Measurements from ENCODE around the gene RNF187. TPM values are rescaled to one million over a fixed set of nuclear protein-coding genes. Genes with fewer than 3 reads are reported as not detected.

The RNF187 gene
- total and polyA plus RNA-seq, 2 experiments from 2014 or later = 52.4 to 135 TPM

- H3K27ac ChIP-seq = no peak overlapping the region
- no peak for DNase-seq (ENCODE audit: low spot score)
- WGBS (ENCODE audit: low lambda C conversion rate, missing lambda C conversion rate) = 76% methylated on average over 2 of the region's 2 CpGs
These were observed 55.2 kb downstream of the RNF187 start for GRCh38 chr1:228542376-228542775.

GRCh38 chr1:228542981-228543380, 55.8 kb downstream of the RNF187 start:
- Histone ChIP-seq H3K4me3 (no peak overlapping the region), H2AFZ (no peak overlapping the region), H4K20me1 (ENCODE audit: insufficient read depth, poor library complexity, severe bottlenecking) (no peaks in the 10 kb centered on the region), H3K4me1 (ENCODE audit: insufficient read depth) (no peaks in the 10 kb centered on the region), H3K27me3 (no peaks in the 10 kb centered on the region), H3K9me2 (replicated peaks; ENCODE audit: insufficient read depth) (no peaks in the 10 kb centered on the region), H3K79me2 (no peaks in the 10 kb centered on the region), H3K9me3 (ENCODE audit: low read depth) (no peaks in the 10 kb centered on the region), H3K36me3 (replicated peaks; ENCODE audit: insufficient read depth, low read depth) (no peaks in the 10 kb centered on the region), H3K27ac (no peak overlapping the region), H3K4me2 (no peak overlapping the region)
- WGBS (ENCODE audit: low lambda C conversion rate, missing lambda C conversion rate) = 78% methylated on average over 5 of the region's 5 CpGs
- TF ChIP-seq EZH2 (IDR thresholded peaks at IDR 0.05; ENCODE audit: borderline replicate concordance) = no peak
- no peak for TF ChIP-seq CTCF (IDR thresholded peaks at IDR 0.05; ENCODE audit: poor library complexity)
- no peak for TF ChIP-seq EZH2phosphoT487 (IDR thresholded peaks at IDR 0.05; ENCODE audit: low read depth, severe bottlenecking, unreplicated experiment)
- DNase-seq (ENCODE audit: low spot score) = no peak

More at GRCh38 chr1:228542376-228542775, 55.2 kb downstream of the RNF187 start:
- H3K9me2 ChIP-seq (replicated peaks; ENCODE audit: insufficient read depth) = no peaks in the 10 kb centered on the region
- no peak overlapping the region for H3K4me3 ChIP-seq
- no peak overlapping the region for H3K4me2 ChIP-seq
- TF ChIP-seq EZH2phosphoT487 (IDR thresholded peaks at IDR 0.05; ENCODE audit: low read depth, severe bottlenecking, unreplicated experiment) (no peak), CTCF (IDR thresholded peaks at IDR 0.05; ENCODE audit: poor library complexity) (no peak), EZH2 (IDR thresholded peaks at IDR 0.05; ENCODE audit: borderline replicate concordance) (no peak)
- H3K9me3 ChIP-seq (ENCODE audit: low read depth) = no peaks in the 10 kb centered on the region
- H3K27me3 ChIP-seq = no peaks in the 10 kb centered on the region
- no peak overlapping the region for H2AFZ ChIP-seq
- H3K4me1 ChIP-seq (ENCODE audit: insufficient read depth) = no peaks in the 10 kb centered on the region
- no peaks in the 10 kb centered on the region for H3K79me2 ChIP-seq
- no peaks in the 10 kb centered on the region for H4K20me1 ChIP-seq (ENCODE audit: insufficient read depth, poor library complexity, severe bottlenecking)
- no peaks in the 10 kb centered on the region for H3K36me3 ChIP-seq (replicated peaks; ENCODE audit: insufficient read depth, low read depth)

- Histone ChIP-seq H3K9me2 (replicated peaks; ENCODE audit: insufficient read depth) (no peaks in the 10 kb centered on the region), H4K20me1 (ENCODE audit: insufficient read depth, poor library complexity, severe bottlenecking) (no peaks in the 10 kb centered on the region), H3K9me3 (ENCODE audit: low read depth) (no peaks in the 10 kb centered on the region), H3K27me3 (no peaks in the 10 kb centered on the region), H3K4me2 (no peak overlapping the region), H3K27ac (no peak overlapping the region), H3K79me2 (no peaks in the 10 kb centered on the region), H3K4me3 (no peak overlapping the region), H3K4me1 (ENCODE audit: insufficient read depth) (no peaks in the 10 kb centered on the region), H3K36me3 (replicated peaks; ENCODE audit: insufficient read depth, low read depth) (no peaks in the 10 kb centered on the region), H2AFZ (no peak overlapping the region)
- WGBS (ENCODE audit: low lambda C conversion rate, missing lambda C conversion rate) = 61% methylated on average over 3 of the region's 3 CpGs
- no peak for TF ChIP-seq EZH2 (IDR thresholded peaks at IDR 0.05; ENCODE audit: borderline replicate concordance)
- TF ChIP-seq CTCF (IDR thresholded peaks at IDR 0.05; ENCODE audit: poor library complexity) = no peak
- no peak for TF ChIP-seq EZH2phosphoT487 (IDR thresholded peaks at IDR 0.05; ENCODE audit: low read depth, severe bottlenecking, unreplicated experiment)
- DNase-seq (ENCODE audit: low spot score) = no peak
These were observed 56.2 kb downstream of the RNF187 start for GRCh38 chr1:228543396-228543795.

Data from hepatocyte (in vitro differentiated cells).